ENCODE results near the gene ADCK1. TPM values are rescaled to one million over a fixed set of nuclear protein-coding genes. Genes with fewer than 3 reads are reported as not detected.

ADCK1 gene
- total RNA-seq, 1 experiment from 2014 or later: 12.2 TPM

GRCh38 chr14:77967110-77967509, 167.2 kb downstream of the ADCK1 start:
- no peak for DNase-seq
- peaks cover 3% of the 10 kb centered on the region in 2 experiments; a peak in 3 of 4 replicates for H3K4me1 Mint-ChIP-seq
- no CpG with 5 or more reads among the region's 1 CpG for WGBS (ENCODE audit: extremely low coverage, insufficient read length, low lambda C conversion rate)
- H3T11ph ChIP-seq (ENCODE audit: low read length): no peak overlapping the region
- H3K23ac ChIP-seq (ENCODE audit: insufficient read length, low read depth, low read length): no peak overlapping the region
- TF ChIP-seq, protein P1, sequence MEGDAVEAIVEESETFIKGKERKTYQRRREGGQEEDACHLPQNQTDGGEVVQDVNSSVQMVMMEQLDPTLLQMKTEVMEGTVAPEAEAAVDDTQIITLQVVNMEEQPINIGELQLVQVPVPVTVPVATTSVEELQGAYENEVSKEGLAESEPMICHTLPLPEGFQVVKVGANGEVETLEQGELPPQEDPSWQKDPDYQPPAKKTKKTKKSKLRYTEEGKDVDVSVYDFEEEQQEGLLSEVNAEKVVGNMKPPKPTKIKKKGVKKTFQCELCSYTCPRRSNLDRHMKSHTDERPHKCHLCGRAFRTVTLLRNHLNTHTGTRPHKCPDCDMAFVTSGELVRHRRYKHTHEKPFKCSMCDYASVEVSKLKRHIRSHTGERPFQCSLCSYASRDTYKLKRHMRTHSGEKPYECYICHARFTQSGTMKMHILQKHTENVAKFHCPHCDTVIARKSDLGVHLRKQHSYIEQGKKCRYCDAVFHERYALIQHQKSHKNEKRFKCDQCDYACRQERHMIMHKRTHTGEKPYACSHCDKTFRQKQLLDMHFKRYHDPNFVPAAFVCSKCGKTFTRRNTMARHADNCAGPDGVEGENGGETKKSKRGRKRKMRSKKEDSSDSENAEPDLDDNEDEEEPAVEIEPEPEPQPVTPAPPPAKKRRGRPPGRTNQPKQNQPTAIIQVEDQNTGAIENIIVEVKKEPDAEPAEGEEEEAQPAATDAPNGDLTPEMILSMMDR (conservative IDR thresholded peaks at IDR 0.05): no peak
- H3K27ac Mint-ChIP-seq: no peak overlapping the region; a peak in 1 of 7 replicates
- H3K79me1 ChIP-seq (ENCODE audit: insufficient read depth, low read depth, low read length, poor library complexity, severe bottlenecking): no peaks in the 10 kb centered on the region
- H3K14ac ChIP-seq (ENCODE audit: insufficient read depth, low read length): no peak overlapping the region
- no peak overlapping the region for H2BK120ac ChIP-seq (ENCODE audit: low read depth, low read length, poor library complexity, severe bottlenecking)
- H2AFZ ChIP-seq (ENCODE audit: low read length): no peak overlapping the region
- H3K9me3 ChIP-seq (ENCODE audit: control insufficient read depth, low read depth, low read length): no peaks in the 10 kb centered on the region
- H2AK5ac ChIP-seq (ENCODE audit: insufficient read length, low read length): no peak overlapping the region
- H3K4me2 ChIP-seq (ENCODE audit: insufficient read depth, insufficient read length, low read length): no peak overlapping the region
- no peaks in the 10 kb centered on the region for H3K36me3 Mint-ChIP-seq (ENCODE audit: insufficient read depth in 1 of 3, low read depth in 3 of 3)
- H4K20me1 ChIP-seq (ENCODE audit: control insufficient read depth, insufficient read depth, insufficient read length): no peaks in the 10 kb centered on the region
- no peak overlapping the region for H2BK5ac ChIP-seq (ENCODE audit: insufficient read length, low read length)
- H2BK20ac ChIP-seq (ENCODE audit: low read depth, low read length, poor library complexity, severe bottlenecking): no peak overlapping the region
- no peaks in the 10 kb centered on the region for H3K27me3 ChIP-seq (ENCODE audit: insufficient read depth, low read length)
- H4K8ac ChIP-seq (replicated peaks; ENCODE audit: insufficient read length, low read depth, low read length): no peak overlapping the region
- H3K18ac ChIP-seq (ENCODE audit: insufficient read length, low read depth, low read length): no peak overlapping the region
- H4K91ac ChIP-seq (ENCODE audit: insufficient read length, low read depth, low read length): no peak overlapping the region
- H3K27me3 Mint-ChIP-seq (ENCODE audit: low read depth): peaks cover 8% of the 10 kb centered on the region
- no peak overlapping the region for H4K5ac ChIP-seq (ENCODE audit: insufficient read length, low read depth, low read length)
- H3K56ac ChIP-seq (ENCODE audit: insufficient read length, low read depth, low read length): no peak overlapping the region
- H3K23me2 ChIP-seq (ENCODE audit: insufficient read length, low read depth, low read length, poor library complexity, severe bottlenecking): peaks cover 6% of the 10 kb centered on the region
- H2BK12ac ChIP-seq (ENCODE audit: insufficient read length, low read depth, low read length): no peak overlapping the region
- no peak overlapping the region for H3K27ac ChIP-seq (ENCODE audit: insufficient read length, low read depth, low read length)
- H3K9ac ChIP-seq (ENCODE audit: extremely low read depth, insufficient read length, low read length): no peak overlapping the region
- no peak overlapping the region for H3K4ac ChIP-seq (ENCODE audit: low read depth, low read length)
- H3K4me1 ChIP-seq (ENCODE audit: insufficient read depth, low read length): no peaks in the 10 kb centered on the region
- no peaks in the 10 kb centered on the region for H3K79me2 ChIP-seq (ENCODE audit: insufficient read depth, low read length)
- H3K4me3 Mint-ChIP-seq: no peak overlapping the region
- H3K9me3 Mint-ChIP-seq: no peaks in the 10 kb centered on the region
- no peak overlapping the region for H2BK15ac ChIP-seq (ENCODE audit: low read depth, low read length)
